Adipocyte (in vitro differentiated cells): ENCODE results near the gene IL3.

Experiments
- DNase-seq: peaks from one replicate; pipeline ENCODE4 v3.0.0-alpha.2; 2015; ENCODE audit warnings: low read depth
- H3K27me3 ChIP-seq: replicated peaks from 2 replicates; pipeline ENCODE4 v1.7.0; 2013; ENCODE audit warnings: mild to moderate bottlenecking, low read length, moderate library complexity; ENCODE audit not compliant: control insufficient read depth, insufficient read depth
- H3K36me3 ChIP-seq: 2 replicates; pipeline ENCODE4 v1.7.0; 2013; ENCODE audit warnings: low read length, mild to moderate bottlenecking, moderate library complexity; ENCODE audit not compliant: control insufficient read depth, insufficient read depth, severe bottlenecking
- H3K4me1 ChIP-seq: 2 replicates; pipeline ENCODE4 v1.7.0; 2013; ENCODE audit warnings: mild to moderate bottlenecking, low read length, moderate library complexity; ENCODE audit not compliant: control insufficient read depth, insufficient read depth
- H3K4me3 ChIP-seq: 2 replicates; pipeline ENCODE4 v1.7.0; 2013; ENCODE audit warnings: mild to moderate bottlenecking, low read length, moderate library complexity
- H3K9ac ChIP-seq: 2 replicates; pipeline ENCODE4 v1.7.0; 2013; ENCODE audit warnings: mild to moderate bottlenecking, low read length, moderate library complexity
- H3K9me3 ChIP-seq: 2 replicates; pipeline ENCODE4 v1.7.0; 2013; ENCODE audit warnings: mild to moderate bottlenecking, low read length, moderate library complexity; ENCODE audit not compliant: control insufficient read depth

IL3 gene

GRCh38 chr5:132110195-132110594 lies 49.7 kb downstream of the IL3 start:
- DNase-seq: no peak

DNA sequence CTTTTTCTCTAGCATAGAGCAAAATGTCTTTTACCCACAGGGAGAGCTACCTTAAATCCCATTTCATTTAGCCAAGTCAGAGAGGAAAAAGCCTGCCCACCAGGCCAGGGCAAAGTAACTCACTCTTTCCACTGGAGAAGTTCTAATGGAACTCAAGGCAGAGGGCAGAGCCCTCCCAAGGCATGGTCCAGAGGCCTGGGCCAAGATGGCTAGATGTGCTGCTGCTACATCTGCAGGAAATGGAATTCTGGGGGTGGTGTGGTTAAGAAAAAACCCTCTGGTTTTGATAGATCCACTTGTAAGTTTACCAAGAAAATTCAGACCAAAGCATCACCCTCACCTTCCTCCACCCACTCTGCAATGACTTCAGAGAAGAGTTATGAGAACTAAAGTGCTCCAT lies 50.5 kb downstream of the IL3 start:
- Histone ChIP-seq H3K9me3 (peaks cover 10% of the 10 kb centered on the region), H3K36me3 (no peaks in the 10 kb centered on the region), H3K27me3 (no peaks in the 10 kb centered on the region), H3K4me1 (no peaks in the 10 kb centered on the region), H3K4me3 (no peak overlapping the region), H3K9ac (no peak overlapping the region)
- DNase-seq: no peak

More at GRCh38 chr5:132110195-132110594, 49.7 kb downstream of the IL3 start:
- Histone ChIP-seq H3K27me3 (no peaks in the 10 kb centered on the region), H3K36me3 (no peaks in the 10 kb centered on the region), H3K4me1 (no peaks in the 10 kb centered on the region), H3K9ac (no peak overlapping the region), H3K9me3 (peaks cover 10% of the 10 kb centered on the region), H3K4me3 (no peak overlapping the region)

DNA sequence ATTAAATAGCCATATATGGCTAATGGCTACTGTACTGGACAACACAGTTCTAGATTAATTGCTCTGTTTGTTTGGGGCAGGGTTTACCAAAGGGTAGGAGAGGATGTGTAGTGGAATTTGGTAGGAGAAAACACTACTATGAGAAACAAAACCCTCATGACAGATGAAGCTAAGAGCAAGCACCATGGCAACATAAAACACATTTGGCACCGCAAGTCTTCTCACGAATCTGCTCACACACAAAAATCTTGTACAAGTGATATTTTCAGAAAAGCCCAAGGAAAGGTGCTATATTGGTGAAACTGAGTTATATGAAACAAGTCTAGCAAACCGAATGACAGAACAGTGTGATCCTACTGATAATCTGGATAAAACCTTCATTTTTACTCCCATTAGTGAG lies 51.7 kb downstream of the IL3 start:
- DNase-seq: no peak
- no peaks in the 10 kb centered on the region for H3K36me3 ChIP-seq
- H3K27me3 ChIP-seq: no peaks in the 10 kb centered on the region
- no peak overlapping the region for H3K4me3 ChIP-seq
- H3K4me1 ChIP-seq: no peaks in the 10 kb centered on the region
- H3K9me3 ChIP-seq: peaks cover 10% of the 10 kb centered on the region
- H3K9ac ChIP-seq: no peak overlapping the region
